ENCODE results near the gene SLC25A33. TPM values are rescaled to one million over a fixed set of nuclear protein-coding genes. Genes with fewer than 3 reads are reported as not detected.

Gene SLC25A33
- total RNA-seq, 1 experiment from 2014 or later: 9.4 TPM

DNA sequence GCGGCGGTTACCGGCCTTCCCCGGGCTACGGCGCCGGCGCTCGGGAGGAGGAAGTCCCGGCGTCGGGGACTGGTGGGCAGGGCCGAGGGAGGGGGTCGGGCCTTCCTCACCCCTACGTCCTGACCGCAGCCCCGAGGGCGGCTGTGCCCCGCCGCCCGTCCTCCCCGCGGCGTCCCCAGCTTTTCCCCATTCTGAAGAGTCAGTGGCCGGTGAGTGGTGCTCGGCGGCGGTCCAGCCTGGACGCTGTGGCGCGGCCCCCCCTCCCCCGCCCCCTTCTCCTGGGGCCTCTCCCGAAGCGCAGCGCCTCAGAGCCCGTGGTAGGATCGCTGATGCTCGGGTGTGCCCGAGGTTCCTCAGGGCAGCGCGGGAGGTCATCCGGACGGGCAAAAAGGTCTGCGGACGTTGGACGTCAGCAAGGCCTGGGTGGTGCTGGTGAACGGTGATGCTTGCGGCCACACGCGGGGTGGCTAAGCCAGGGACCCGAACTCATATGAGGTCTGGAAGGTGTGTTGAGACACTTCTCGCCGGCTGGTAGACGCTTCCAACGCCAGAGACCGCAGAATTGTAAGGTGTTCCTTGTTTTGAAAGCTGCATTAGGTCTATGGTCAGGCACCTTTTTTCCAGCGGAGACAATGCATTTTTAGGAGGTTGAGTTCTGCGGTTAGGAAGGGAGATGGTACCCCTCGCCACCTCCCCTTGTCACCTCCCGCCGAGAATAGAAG, 725 bp downstream of the SLC25A33 start:
- no peaks in the 10 kb centered on the region for H3K79me1 ChIP-seq (ENCODE audit: insufficient read depth, low read depth, low read length, poor library complexity, severe bottlenecking)
- peaks cover 10 to 13% (median 12%) of the 10 kb centered on the region in 3 experiments for H3K36me3 Mint-ChIP-seq (ENCODE audit: insufficient read depth in 1 of 3, low read depth in 3 of 3)
- no peak overlapping the region for H3T11ph ChIP-seq (ENCODE audit: low read length)
- H3K79me2 ChIP-seq (ENCODE audit: insufficient read depth, low read length): peaks cover 26% of the 10 kb centered on the region; the same call in 1 of the 2 replicates
- H3K18ac ChIP-seq (ENCODE audit: insufficient read length, low read depth, low read length): peak overlapping the region; percentile 23
- H4K8ac ChIP-seq (replicated peaks; ENCODE audit: insufficient read length, low read depth, low read length): no peak overlapping the region
- no peaks in the 10 kb centered on the region for H3K23me2 ChIP-seq (ENCODE audit: insufficient read length, low read depth, low read length, poor library complexity, severe bottlenecking)
- peaks cover 6% of the 10 kb centered on the region for H3K27me3 Mint-ChIP-seq (ENCODE audit: low read depth)
- no peak overlapping the region for H2BK120ac ChIP-seq (ENCODE audit: low read depth, low read length, poor library complexity, severe bottlenecking)
- H3K9ac ChIP-seq (ENCODE audit: extremely low read depth, insufficient read length, low read length): peak overlapping the region; percentile 50
- H2BK20ac ChIP-seq (ENCODE audit: low read depth, low read length, poor library complexity, severe bottlenecking): no peak overlapping the region
- H3K9me3 Mint-ChIP-seq: no peaks in the 10 kb centered on the region
- H2BK12ac ChIP-seq (ENCODE audit: insufficient read length, low read depth, low read length): no peak overlapping the region
- H3K4me1 ChIP-seq (ENCODE audit: insufficient read depth, low read length): 0 out of 2 replicates have a peak, but pooled peaks cover 2% of the 10 kb centered on the region
- peaks cover 18 to 20% of the 10 kb centered on the region in 2 experiments for H3K4me1 Mint-ChIP-seq
- DNase-seq: peak; percentile 48
- H3K4me3 Mint-ChIP-seq: peak overlapping the region; percentile 90 to 97
- H2BK5ac ChIP-seq (ENCODE audit: insufficient read length, low read length): no peak overlapping the region
- peak overlapping the region; percentile 4 for H3K14ac ChIP-seq (ENCODE audit: insufficient read depth, low read length)
- no peak overlapping the region for H4K91ac ChIP-seq (ENCODE audit: insufficient read length, low read depth, low read length)
- no peak overlapping the region for H4K5ac ChIP-seq (ENCODE audit: insufficient read length, low read depth, low read length)
- no peak overlapping the region for H3K27ac ChIP-seq (ENCODE audit: insufficient read length, low read depth, low read length)
- H3K9me3 ChIP-seq (ENCODE audit: control insufficient read depth, low read depth, low read length): no peaks in the 10 kb centered on the region
- H3K27me3 ChIP-seq (ENCODE audit: insufficient read depth, low read length): no peaks in the 10 kb centered on the region
- H3K56ac ChIP-seq (ENCODE audit: insufficient read length, low read depth, low read length): no peak overlapping the region
- H3K23ac ChIP-seq (ENCODE audit: insufficient read length, low read depth, low read length): no peak overlapping the region
- H2AK5ac ChIP-seq (ENCODE audit: insufficient read length, low read length): no peak overlapping the region
- H3K4me2 ChIP-seq (ENCODE audit: insufficient read depth, insufficient read length, low read length): peak overlapping the region; percentile 69
- H2AFZ ChIP-seq (ENCODE audit: low read length): no peak overlapping the region
- no peak overlapping the region; the same call in 1 of the 2 replicates for H3K4ac ChIP-seq (ENCODE audit: low read depth, low read length)
- TF ChIP-seq CTCF (conservative IDR thresholded peaks at IDR 0.05): no peak
- no peak overlapping the region for H2BK15ac ChIP-seq (ENCODE audit: low read depth, low read length)
- peak overlapping the region; percentile 51 to 86 (median 57); a peak in 5 of 7 replicates for H3K27ac Mint-ChIP-seq
- WGBS (ENCODE audit: extremely low coverage, insufficient read length, low lambda C conversion rate): no CpG with 5 or more reads among the region's 61 CpGs
- H4K20me1 ChIP-seq (ENCODE audit: control insufficient read depth, insufficient read depth, insufficient read length): no peaks in the 10 kb centered on the region

Data from H9 (cell line).